BJ (cell line): ENCODE results near the gene ZNF423. TPM values are rescaled to one million over a fixed set of nuclear protein-coding genes. Genes with fewer than 3 reads are reported as not detected.
A peak's percentile ranks its signal among the peaks of the same experiment; 100 is the strongest.

Source experiments
- CTCF ChIA-PET: fragments of 350-600 bp; formaldehyde crosslinking; extraction: SDS; loops from one replicate; lab custom pipeline; 2021; ENCODE audit warnings: antibody characterized with exemption, inconsistent platforms; lab: Yijun Ruan, JAX
- POLR2A ChIA-PET: fragments of 300-600 bp; sonication (Branson Sonifier 250); formaldehyde crosslinking; extraction: SDS; loops from one replicate; lab custom pipeline; 2021; ENCODE audit warnings: antibody characterized with exemption; lab: Charles Lee
- DNase-seq: peaks from one replicate; pipeline ENCODE4 v3.0.0-alpha.2; 2011; ENCODE audit warnings: low read depth
- H3K27me3 ChIP-seq: 2 replicates; pipeline ENCODE4 v1.6.0; 2011; ENCODE audit warnings: low read length; ENCODE audit not compliant: control insufficient read depth, insufficient read depth
- H3K36me3 ChIP-seq: 2 replicates; pipeline ENCODE4 v1.5.1; 2011; ENCODE audit warnings: low read length; ENCODE audit not compliant: control insufficient read depth, insufficient read depth
- H3K4me3 ChIP-seq: 2 replicates; pipeline ENCODE4 v1.5.1; 2011; ENCODE audit warnings: low read depth, mild to moderate bottlenecking, control low read depth, low read length
- CTCF ChIP-seq: IDR thresholded peaks from 2 replicates; pipeline ENCODE4 v1.5.1; 2011; ENCODE audit warnings: low read depth, mild to moderate bottlenecking, control low read depth, inconsistent platforms, low read length, moderate library complexity; ENCODE audit not compliant: insufficient read depth
- polyA plus RNA-seq: library from polyadenylated mRNA; depleted of rRNA; stranded (reverse); fragments of >200 nt; gene quantifications from 2 replicates; pipeline ENCODE4 v1.2.3, GENCODE V29; 2011

The ZNF423 gene
- polyA plus RNA-seq, 1 experiment: 0.22 TPM

- ChIA-PET CTCF (no interaction called here), POLR2A (no interaction called here)
- Histone ChIP-seq H3K27me3 (peaks cover 16% of the 10 kb centered on the region), H3K36me3 (no peaks in the 10 kb centered on the region), H3K4me3 (peak overlapping the region; percentile 54)
- DNase-seq: no peak
- TF ChIP-seq CTCF: no peak
These were observed 561 bp downstream of the ZNF423 start for GRCh38 chr16:49855280-49855821.

- peaks cover 16% of the 10 kb centered on the region for H3K27me3 ChIP-seq
- no peaks in the 10 kb centered on the region for H3K36me3 ChIP-seq
- ChIA-PET POLR2A (no interaction called here), CTCF (no interaction called here)
- H3K4me3 ChIP-seq: peak overlapping the region; percentile 54
- no peak for TF ChIP-seq CTCF
- no peak for DNase-seq
These were observed 1.1 kb downstream of the ZNF423 start for GRCh38 chr16:49854796-49855203.

GRCh38 chr16:49854188-49854795 is 1.6 kb downstream of the ZNF423 start:
- Histone ChIP-seq H3K36me3 (no peaks in the 10 kb centered on the region), H3K4me3 (peak overlapping the region; percentile 54), H3K27me3 (peaks cover 12% of the 10 kb centered on the region)
- no peak for DNase-seq
- CTCF ChIA-PET: no interaction called here
- POLR2A ChIA-PET: no interaction called here
- no peak for TF ChIP-seq CTCF

- no peak for DNase-seq
- H3K36me3 ChIP-seq: no peaks in the 10 kb centered on the region
- POLR2A ChIA-PET: no interaction called here
- H3K4me3 ChIP-seq: no peak overlapping the region
- peaks cover 7% of the 10 kb centered on the region for H3K27me3 ChIP-seq
- no peak for TF ChIP-seq CTCF
- CTCF ChIA-PET: interaction anchor here (0.6 kb wide), 1 partner anchor 13 kb away, joined by 3 read pairs; no protein-coding TSS in a partner anchor
These were observed 3.6 kb downstream of the ZNF423 start for GRCh38 chr16:49852279-49852678.

GRCh38 chr16:49851468-49851787 is 4.5 kb downstream of the ZNF423 start:
- no peak for TF ChIP-seq CTCF
- POLR2A ChIA-PET: no interaction called here
- Histone ChIP-seq H3K27me3 (peaks cover 7% of the 10 kb centered on the region), H3K36me3 (no peaks in the 10 kb centered on the region), H3K4me3 (no peak overlapping the region)
- DNase-seq: no peak
- CTCF ChIA-PET: no interaction called here
